Urinary bladder (tissue), 4 donors: Measurements from ENCODE around the gene UIMC1. TPM values are rescaled to one million over a fixed set of nuclear protein-coding genes. Genes with fewer than 3 reads are reported as not detected.
A peak's percentile ranks its signal among the peaks of the same experiment; 100 is the strongest.
"Not testable (repeated sequence)": the region's sequence is repeated elsewhere in the genome, so short reads cannot be mapped to it uniquely, and the experiment has no call there.

Experiments used
- DNase-seq: peaks from one replicate; pipeline ENCODE4 v3.0.0-alpha.2; 2015; ENCODE audit errors: extremely low spot score
- H3K27ac ChIP-seq: one replicate; pipeline ENCODE4 v1.5.1; 2013; ENCODE audit warnings: low read depth, mild to moderate bottlenecking, moderate library complexity
- H3K36me3 ChIP-seq: one replicate; pipeline ENCODE4 v1.6.1; 2013; ENCODE audit warnings: mild to moderate bottlenecking, moderate library complexity; ENCODE audit not compliant: insufficient read depth
- H3K4me1 ChIP-seq: one replicate; pipeline ENCODE4 v1.6.1; 2013; ENCODE audit warnings: mild to moderate bottlenecking, moderate library complexity; ENCODE audit not compliant: insufficient read depth
- H3K4me3 ChIP-seq: one replicate; pipeline ENCODE4 v1.5.1; 2013; ENCODE audit warnings: low read depth, low read length
- WGBS: extraction: QIAGEN DNeasy Blood & Tissue Kit; methylation state at CpG from one replicate; pipeline ENCODE4 v1.1.7; 2013; 5-methylcytosine and 5-hydroxymethylcytosine counted together
- polyA plus RNA-seq: library from polyadenylated mRNA; stranded (reverse); fragments of 200-250 nt; gene quantifications from one replicate; pipeline ENCODE4 v1.2.3, GENCODE V29; 2013
- total RNA-seq: library from RNA; depleted of rRNA; stranded (reverse); fragments of >200 nt; gene quantifications from one replicate; pipeline ENCODE4 v1.2.3, GENCODE V29; 2014
- donor health status: healthy with polysubstance abuse.
- donor health status: healthy.

Gene UIMC1
- total RNA-seq (48.9 TPM), polyA plus RNA-seq (36.3 TPM)

DNA sequence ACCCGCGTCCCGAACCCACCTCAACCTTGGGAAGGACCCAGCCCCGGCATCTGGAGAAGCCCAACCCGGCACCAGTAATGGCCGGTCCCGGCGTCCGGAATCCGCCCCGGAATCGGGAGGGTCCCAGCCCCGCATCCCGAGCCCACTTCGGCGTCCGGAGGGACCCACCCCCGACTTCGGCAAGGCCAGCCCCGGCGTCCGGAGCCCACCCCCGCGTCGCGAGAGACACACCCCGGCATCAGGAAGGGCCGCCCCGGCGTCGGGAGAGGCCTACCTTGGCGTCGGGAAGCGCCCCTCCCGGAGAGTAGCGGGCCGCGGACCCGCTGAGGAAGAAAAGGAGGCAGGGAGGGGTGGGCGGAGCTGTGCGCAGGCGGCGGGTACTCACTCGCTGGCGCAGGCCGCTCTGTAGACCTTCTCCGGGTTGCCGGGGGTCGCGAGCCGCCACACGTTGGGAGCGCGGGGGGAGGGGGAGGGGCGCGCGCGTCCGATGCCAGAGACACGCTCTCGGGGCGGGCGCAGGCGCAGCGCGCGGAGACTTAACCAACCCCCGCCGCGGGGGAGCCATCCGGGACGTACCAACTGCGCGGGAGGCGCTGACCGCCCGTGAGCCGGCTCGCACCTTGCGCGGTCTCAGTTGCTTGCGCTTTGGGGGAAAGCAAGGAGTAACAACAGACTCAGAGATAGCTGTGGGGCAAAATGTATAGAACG, at the start of gene UIMC1:
Gene UIMC1 (minus strand): TSS at position 515 of the 708 bp plus-strand sequence. CDS start 24,164 bp downstream, outside the sequence.
- Histone ChIP-seq H3K4me3 (peak within 1 kb of the TSS; percentile 95), H3K4me1 (no peaks in the 10 kb centered on the region), H3K36me3 (no peaks in the 10 kb centered on the region), H3K27ac (peak within 1 kb of the TSS; percentile 96)
- no peak for DNase-seq
- under 1% methylated on average over 83 of the region's 83 CpGs for WGBS

- peaks cover 1% of the 10 kb centered on the region for H3K36me3 ChIP-seq
These were observed 42.7 kb upstream of the UIMC1 start for GRCh38 chr5:177049285-177049684.

DNA sequence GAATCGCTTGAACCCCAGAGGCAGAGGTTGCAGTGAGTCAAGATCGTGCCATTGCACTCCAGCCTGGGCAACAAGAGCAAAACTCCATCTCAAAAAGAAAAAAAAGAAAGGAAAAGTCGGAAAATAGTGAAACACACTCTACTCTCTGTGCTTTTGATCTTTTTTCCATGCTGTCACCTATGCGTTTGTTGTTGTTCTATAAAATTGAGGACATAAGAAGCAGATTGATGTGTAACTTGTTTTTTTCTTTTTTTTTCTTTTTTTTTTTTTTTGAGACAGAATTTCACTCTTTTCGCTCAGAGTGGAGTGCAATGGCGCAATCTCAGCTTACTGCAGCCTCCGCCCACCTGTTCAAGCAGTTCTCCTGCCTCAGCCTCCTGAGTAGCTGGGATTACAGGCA, 42.0 kb upstream of the UIMC1 start:
- H3K4me1 ChIP-seq, DNase-seq, H3K27ac ChIP-seq, H3K36me3 ChIP-seq, H3K4me3 ChIP-seq: not testable (repeated sequence)
- WGBS = 96% methylated on average over 7 of the region's 7 CpGs

More at GRCh38 chr5:177049285-177049684, 42.7 kb upstream of the UIMC1 start:
- Histone ChIP-seq H3K4me3 (no peak overlapping the region), H3K27ac (no peak overlapping the region), H3K4me1 (no peaks in the 10 kb centered on the region)
- DNase-seq = no peak
- 91% methylated on average over 5 of the region's 5 CpGs for WGBS

DNA sequence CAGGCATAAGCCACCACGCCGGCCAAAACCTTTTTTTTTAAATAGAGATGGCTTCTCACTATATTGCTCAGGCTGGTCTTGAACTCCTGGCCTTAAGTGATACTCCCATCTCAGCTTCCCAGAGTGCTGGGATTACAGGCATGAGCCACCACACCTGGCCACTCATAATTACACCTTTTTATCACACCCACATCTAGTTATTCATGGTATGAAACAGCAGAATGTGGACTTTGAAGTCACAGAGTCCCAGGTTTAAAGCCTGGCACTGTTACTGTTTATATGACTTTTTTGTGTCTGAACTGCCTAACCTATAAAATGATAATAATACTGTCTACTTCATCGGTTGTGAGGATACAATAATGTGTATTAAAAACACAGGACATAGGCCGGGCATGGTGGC, 39.1 kb upstream of the UIMC1 start:
- Histone ChIP-seq H3K4me3 (no peak overlapping the region), H3K36me3 (peaks cover 4% of the 10 kb centered on the region), H3K4me1 (no peaks in the 10 kb centered on the region), H3K27ac (no peak overlapping the region)
- no peak for DNase-seq
- 89% methylated on average over 4 of the region's 4 CpGs for WGBS

- 97% methylated on average over 1 of the region's 1 CpG for WGBS
- H3K4me1 ChIP-seq = no peaks in the 10 kb centered on the region
- no peak for DNase-seq
- no peak overlapping the region for H3K4me3 ChIP-seq
- H3K27ac ChIP-seq = no peak overlapping the region
- H3K36me3 ChIP-seq = peaks cover 4% of the 10 kb centered on the region
These were observed 38.1 kb upstream of the UIMC1 start for GRCh38 chr5:177044641-177045040.

DNA sequence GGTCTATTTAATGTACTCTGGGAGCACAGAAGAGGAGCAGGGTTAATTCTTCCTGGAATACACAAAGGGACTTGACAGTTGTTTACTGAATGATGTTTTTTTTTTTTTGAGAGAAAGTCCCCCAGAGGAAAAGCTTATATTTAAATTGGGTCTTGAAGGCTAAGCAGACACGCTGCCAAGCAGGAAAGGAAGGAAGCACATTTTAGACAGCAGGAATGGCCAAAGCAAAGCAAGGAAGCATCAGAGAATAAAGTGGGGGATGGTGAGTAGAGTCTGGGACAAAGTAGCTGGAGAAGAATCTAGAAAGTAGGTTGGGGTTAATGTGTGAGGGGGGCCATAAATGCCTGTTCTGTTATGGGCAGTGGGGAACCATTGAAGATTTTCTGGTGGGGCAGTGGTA, 37.4 kb upstream of the UIMC1 start:
- Histone ChIP-seq H3K4me3 (no peak overlapping the region), H3K4me1 (no peaks in the 10 kb centered on the region), H3K27ac (no peak overlapping the region), H3K36me3 (peaks cover 4% of the 10 kb centered on the region)
- DNase-seq = no peak
- 75% methylated on average over 1 of the region's 1 CpG for WGBS

DNA sequence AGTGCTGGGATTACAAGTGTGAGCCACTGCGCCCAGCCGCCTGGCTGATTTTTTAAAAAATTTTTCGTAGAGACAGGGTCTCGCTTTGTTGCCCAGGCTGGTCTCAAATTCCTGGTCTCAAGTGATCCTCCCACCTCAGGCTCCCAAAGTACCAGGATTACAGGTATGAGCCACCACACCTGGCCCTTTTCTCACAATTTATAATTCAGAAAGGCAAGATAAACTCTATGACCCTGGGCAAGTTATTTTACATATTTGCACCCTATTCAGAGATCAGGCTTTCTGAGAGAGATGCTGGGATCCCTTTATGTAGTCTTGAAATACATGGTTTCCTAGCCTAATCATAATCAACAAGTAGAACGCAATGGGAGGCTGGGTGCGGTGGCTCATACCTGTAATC, 36.5 kb upstream of the UIMC1 start:
- DNase-seq = no peak
- 98% methylated on average over 6 of the region's 6 CpGs for WGBS
- Histone ChIP-seq H3K36me3 (peaks cover 4% of the 10 kb centered on the region), H3K4me1 (no peaks in the 10 kb centered on the region), H3K4me3 (no peak overlapping the region), H3K27ac (no peak overlapping the region)

GRCh38 chr5:177041936-177042335, 35.4 kb upstream of the UIMC1 start:
- 98% methylated on average over 2 of the region's 2 CpGs for WGBS
- peaks cover 3% of the 10 kb centered on the region for H3K36me3 ChIP-seq
- H3K4me1 ChIP-seq = no peaks in the 10 kb centered on the region
- H3K27ac ChIP-seq = no peak overlapping the region
- no peak for DNase-seq
- no peak overlapping the region for H3K4me3 ChIP-seq

DNA sequence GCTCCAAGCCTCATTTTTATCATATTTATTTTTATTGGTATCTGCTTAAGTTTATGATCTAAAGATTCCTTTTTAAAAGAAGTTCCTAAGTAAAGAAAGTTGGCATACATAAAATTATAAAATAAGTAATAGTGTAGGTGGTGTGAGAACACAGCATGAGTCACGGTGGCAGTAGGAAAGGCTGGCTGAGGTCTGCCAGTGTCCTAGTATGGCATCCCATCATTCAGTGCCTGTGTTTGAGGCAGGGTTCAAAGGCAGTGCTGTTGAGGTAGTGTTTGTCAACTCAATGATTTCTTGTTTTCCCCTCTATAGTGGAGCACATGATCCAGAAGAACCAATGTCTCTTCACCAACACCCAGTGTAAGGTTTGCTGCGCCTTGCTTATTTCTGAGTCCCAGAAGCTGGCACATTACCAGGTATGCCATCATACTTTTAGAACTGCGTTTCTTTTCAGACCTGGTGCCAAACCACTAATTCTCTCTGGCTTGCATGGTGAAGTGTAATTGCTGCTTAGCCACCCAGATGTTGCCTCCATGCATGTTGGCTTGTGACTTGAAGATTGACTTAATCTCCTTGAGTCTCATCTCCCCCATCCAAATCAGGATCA, 34.3 kb upstream of the UIMC1 start:
- Histone ChIP-seq H3K36me3 (peaks cover 3% of the 10 kb centered on the region), H3K4me3 (no peak overlapping the region), H3K4me1 (no peaks in the 10 kb centered on the region), H3K27ac (no peak overlapping the region)
- no peak for DNase-seq
- 64% methylated on average over 3 of the region's 3 CpGs for WGBS

DNA sequence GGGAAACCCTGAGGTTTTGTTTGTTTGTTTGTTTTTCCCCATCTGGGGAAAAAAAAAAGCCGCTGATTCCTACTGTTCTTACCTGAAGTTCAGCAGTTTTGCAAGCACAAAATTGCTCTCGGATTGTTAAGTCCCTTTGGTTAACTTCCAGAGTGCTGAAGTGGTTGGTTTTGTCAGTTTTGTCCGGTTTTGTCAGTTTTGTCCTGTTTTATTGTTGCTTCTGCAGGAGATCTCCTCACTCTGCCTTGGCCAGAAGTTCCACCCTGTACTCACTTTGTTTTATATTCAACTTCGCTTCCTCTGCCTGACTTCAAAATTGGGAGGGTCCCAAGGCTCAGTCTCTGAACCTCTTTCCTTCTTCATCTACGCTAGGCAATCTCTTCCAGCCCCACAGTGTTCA, 30.3 kb upstream of the UIMC1 start:
- no peaks in the 10 kb centered on the region for H3K4me1 ChIP-seq
- H3K27ac ChIP-seq = no peak overlapping the region
- H3K36me3 ChIP-seq = no peaks in the 10 kb centered on the region
- no peak overlapping the region for H3K4me3 ChIP-seq
- no peak for DNase-seq
- WGBS = 78% methylated on average over 5 of the region's 5 CpGs

DNA sequence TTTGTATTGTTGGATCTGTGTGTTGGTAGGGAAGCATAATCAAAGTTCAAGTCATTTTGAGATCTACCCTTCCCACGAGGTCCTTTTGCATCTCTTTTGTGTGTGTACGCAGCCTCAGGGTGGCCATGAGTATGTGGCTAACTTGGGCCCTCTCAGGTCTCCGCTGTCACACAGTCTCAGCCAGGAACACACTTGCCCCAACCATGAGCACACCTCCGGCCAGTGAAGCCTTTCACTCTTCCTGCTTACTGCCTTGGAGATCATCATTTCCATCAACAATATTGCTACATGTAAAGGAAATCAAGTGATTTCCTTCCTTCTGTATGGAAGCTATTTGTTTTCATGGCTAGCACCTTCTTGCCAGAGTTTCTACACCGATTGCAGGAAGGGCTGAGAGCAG, 29.9 kb upstream of the UIMC1 start:
- no peak for DNase-seq
- H3K4me1 ChIP-seq = no peaks in the 10 kb centered on the region
- H3K36me3 ChIP-seq = no peaks in the 10 kb centered on the region
- no peak overlapping the region for H3K27ac ChIP-seq
- no peak overlapping the region for H3K4me3 ChIP-seq
- 71% methylated on average over 5 of the region's 5 CpGs for WGBS

- no peak overlapping the region for H3K27ac ChIP-seq
- no peak overlapping the region for H3K4me3 ChIP-seq
- no peaks in the 10 kb centered on the region for H3K4me1 ChIP-seq
- no peak for DNase-seq
- H3K36me3 ChIP-seq = no peaks in the 10 kb centered on the region
- WGBS = 52% methylated on average over 1 of the region's 1 CpG
These were observed 29.4 kb upstream of the UIMC1 start for GRCh38 chr5:177035976-177036375.

DNA sequence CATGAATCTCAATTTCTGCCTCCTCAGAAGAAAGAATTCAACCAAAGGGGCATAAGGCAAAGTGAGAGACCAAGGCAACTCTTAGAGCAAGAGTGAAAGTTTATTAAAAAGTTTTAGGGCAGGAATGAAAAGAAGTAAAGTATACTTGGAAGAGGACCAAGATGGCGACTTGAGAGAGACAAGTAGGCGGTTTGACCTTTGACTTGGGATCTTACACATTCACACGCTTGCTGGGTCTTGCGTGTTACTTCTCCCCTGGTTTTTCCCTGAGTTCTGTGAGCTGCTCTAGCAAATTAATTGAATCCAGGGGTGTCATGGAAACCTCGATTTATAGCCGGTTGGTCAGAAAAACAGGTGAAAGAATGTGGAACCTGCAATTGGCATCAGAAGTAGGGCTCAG, 22.9 kb upstream of the UIMC1 start:
- Histone ChIP-seq H3K27ac (no peak overlapping the region), H3K4me1 (no peaks in the 10 kb centered on the region), H3K36me3 (no peaks in the 10 kb centered on the region), H3K4me3 (no peak overlapping the region)
- DNase-seq = no peak
- 95% methylated on average over 6 of the region's 6 CpGs for WGBS

DNA sequence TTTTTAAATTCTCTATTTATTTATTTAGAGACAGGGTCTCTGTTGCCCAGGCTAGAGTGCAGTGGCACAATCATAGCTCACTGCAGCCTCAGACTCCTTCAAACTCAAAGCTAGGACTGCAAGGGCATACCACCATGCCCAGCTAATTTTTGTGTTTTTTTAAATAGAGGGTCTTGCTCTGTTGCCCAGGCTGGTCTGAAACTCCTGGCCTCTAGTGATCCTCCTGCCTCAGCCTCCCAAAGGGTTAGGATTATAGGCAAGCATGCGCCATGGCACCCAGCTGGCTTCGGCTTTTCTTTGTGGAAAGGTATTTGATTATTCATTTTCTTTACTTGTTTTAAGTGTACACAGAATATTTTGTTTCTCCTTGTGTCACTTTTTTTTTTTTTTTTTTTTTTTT, 21.1 kb upstream of the UIMC1 start:
- Histone ChIP-seq H3K4me3 (no peak overlapping the region), H3K36me3 (no peaks in the 10 kb centered on the region), H3K27ac (no peak overlapping the region), H3K4me1 (no peaks in the 10 kb centered on the region)
- WGBS = 96% methylated on average over 2 of the region's 2 CpGs
- no peak for DNase-seq
